CD4-positive, alpha-beta T cell treated with Interleukin-12 subunit alpha and Interleukin-12 subunit beta, for 1 hour (primary cell): ENCODE results near the gene PTTG1IP.

ENCODE experiments used
- DNase-seq: peaks from one replicate; pipeline ENCODE4 v3.0.0-alpha.2; 2020

Gene PTTG1IP

DNA sequence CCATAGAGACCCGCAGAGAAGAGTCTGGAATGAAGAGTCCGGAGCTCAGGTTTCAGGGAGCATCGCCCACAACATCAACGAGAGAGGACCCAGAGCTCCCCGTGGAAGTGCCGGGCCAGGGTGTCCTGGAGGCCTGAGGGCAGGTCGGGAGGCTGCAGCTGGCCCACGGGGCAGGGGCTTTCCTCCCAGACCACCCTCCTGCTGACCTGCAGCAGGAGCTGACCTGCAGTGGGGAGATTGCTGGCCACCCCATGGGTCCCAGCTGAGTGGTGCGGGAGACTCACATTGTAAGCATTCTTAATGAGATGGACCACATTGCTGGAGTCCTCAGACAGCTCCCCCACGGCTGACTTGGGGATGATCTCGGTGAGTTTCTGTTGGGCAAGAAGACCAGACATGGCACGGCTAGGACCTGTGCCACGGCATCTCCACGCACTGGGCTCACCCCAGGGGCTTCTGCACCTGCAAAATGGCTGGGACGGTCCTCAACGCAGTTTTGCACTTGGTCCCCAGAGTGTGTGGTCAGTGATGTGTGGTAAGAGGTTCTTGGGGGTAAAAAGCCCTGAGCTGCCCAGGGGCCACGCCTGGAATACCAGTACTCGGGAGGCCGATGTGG lies 21.3 kb upstream of the PTTG1IP start:
- DNase-seq, result no peak

DNA sequence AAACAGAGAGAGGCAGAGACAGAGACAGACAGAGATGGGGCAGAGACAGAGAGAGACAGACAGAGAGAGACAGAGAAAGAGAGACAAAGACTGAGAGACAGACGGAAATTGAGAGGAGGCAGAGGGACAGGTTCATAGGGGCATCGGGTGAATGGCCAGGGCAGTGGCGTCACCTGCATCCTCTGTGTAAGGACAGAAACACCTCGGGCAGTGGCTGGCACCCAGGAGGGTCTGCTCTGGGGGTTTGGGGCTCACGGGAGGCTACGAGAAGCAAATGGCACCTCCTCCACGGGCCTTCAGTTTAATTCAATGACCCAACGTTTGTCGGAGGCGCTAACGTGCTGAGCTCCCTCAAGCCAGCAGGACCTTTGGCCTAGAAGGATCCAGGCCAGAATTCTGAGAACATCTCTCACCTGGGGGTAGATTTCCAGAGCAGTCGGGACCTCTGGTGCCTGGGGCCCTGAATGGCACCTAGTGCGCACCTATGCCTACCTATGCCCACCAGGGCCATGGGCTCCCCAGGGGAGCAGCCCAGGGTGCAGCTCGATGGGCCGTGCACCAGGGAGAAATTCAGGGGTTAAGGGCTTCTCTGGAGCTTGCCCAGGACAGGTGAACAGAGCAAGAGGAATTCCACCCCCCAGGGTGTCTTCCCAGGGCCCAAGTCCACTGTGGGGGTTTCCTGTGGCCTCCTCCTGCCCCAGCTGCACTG lies 20.6 kb upstream of the PTTG1IP start:
- no peak for DNase-seq

DNA sequence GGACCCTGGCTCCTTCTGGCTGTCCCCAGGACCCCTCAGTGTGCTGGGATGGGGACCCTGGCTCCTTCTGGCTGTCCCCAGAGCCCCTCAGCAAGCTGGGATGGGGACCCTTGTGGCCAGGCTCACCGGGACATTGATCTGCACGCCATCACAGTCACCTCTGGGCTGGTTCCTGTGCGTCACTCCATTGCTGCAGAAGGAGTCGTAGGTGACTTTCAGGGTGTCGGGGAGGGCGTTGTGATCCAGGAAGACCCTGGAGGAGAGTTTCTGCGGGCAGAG lies 19.7 kb upstream of the PTTG1IP start:
- DNase-seq, result no peak

DNA sequence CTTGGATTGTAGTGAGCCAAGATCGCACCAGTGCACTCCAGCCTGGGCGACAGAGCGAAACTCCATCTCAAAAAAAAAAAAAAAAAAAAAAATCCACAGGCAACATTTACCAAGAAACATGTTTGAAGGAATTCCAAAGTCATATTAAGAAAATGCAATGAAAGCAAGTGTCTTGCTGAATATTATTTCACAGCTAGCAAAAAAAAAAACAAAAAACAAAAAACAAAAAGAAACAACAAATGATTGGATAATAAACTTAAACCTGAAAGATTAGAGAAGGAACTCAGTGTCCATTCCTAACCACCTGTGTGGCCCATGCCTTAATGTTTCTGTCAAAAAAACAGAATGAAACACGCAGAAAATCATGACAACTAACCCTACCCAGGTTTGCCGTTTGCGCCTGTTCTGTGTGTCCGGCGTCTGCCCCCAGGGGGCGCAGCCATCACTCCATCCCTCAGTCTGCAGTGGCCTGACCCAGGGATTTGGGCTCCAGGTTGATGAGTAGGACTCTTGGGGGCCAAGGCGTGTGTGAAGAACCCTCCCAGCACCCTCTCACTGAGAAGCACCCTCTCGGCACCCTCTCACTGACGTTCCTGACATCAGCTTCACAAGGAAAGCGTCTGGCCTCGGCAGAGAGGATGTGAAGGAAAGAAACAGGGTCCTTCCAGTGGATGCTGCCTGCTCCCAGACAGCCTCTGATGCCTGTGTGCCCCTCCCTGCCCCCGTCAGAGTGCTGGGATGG lies 19.2 kb upstream of the PTTG1IP start:
- peak; percentile 83 for DNase-seq

DNA sequence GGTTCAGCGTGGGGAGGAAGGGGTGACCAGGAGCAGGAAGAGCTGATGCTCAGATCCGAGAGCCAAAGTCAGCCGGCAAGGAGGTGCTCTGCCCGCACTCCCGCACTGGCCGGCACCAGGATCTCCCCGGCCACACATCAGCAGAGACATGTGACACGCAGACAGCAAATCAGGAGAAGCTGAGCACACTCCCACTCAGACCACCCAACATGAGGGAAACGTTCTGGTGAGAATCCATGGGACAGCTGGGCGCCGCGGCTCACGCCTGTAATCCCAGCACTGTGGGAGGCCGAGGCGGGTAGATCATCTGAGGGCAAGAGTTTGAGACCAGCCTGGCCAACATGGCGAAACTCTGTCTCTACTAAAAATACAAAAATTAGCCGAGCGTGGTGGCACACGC lies 18.6 kb upstream of the PTTG1IP start:
- no peak for DNase-seq

DNA sequence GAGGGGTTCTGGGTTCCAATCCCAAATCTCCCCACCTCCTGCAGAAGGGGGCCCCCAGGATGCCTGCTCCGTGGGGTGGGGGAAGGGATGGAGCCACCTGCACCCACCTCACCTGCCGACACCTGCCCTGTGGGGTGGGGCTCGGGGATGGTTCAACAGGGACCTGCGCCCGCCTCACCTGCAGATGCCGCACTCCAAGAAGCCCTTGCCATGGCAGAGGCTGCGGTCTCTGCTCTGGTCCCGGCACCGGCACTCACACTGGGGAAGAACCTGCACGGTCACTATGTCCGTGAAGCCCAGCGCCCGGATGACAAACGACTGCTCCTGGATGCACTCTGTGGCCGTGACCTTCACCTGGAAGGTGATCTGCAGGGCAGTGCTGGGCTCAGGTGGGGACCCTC lies 18.1 kb upstream of the PTTG1IP start:
- no peak for DNase-seq

DNA sequence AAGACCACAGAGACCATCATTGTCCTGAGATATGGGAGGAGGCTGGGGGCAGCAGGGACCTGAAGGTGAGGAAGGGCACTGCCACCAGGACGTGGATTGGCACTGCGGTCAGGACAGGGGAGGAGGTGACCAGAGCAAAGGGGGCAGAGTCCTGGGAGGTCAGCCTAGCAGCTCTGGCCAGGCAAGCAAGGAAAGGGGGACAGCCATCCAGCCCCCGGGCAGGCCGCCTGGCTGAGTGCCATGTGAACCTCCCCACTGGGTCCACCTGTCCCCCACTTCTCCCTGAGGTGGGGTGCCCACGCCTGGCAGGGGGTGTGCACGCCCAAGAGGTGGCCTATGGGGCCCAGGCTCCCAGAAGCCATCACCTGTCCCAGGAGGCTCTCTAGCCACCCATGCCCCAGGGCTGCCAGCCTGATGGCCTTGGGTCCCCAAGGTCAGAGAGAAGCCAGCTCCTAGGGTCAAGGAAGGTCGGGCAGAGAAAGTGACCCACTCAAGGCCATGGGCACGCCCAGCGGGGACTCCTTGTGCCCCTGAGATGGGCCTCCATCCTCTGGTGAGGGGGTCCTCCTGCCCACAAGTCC lies 17.6 kb upstream of the PTTG1IP start:
- no peak for DNase-seq

DNA sequence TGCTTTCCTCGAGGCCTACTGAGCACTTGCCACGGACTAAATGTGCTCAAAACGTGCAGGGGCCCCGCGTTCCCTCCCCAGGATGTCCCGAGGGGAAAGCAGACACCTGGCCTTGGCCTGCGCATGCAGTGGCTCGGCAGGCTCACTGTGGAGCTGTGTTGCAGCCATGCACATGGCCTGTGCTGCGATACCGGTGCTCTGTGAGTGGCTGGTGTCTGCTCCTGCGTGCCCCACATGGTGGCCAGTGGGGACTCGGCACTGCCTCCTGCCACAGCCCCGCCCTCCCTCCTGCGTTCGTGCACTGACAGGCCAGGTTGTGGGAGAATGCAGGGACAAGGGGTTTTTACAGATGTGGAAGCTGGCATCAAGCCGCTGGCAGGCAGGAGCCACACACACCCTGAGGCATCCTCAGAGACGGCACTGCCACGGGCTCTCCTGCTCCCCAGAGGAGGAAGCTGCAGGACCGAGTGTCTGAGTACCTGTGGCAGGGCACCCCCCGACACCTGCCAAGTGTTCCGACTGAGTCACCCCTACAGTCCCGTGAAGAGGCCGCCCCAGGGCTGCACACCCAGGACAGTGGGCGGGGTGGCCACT lies 16.9 kb upstream of the PTTG1IP start:
- no peak for DNase-seq

DNA sequence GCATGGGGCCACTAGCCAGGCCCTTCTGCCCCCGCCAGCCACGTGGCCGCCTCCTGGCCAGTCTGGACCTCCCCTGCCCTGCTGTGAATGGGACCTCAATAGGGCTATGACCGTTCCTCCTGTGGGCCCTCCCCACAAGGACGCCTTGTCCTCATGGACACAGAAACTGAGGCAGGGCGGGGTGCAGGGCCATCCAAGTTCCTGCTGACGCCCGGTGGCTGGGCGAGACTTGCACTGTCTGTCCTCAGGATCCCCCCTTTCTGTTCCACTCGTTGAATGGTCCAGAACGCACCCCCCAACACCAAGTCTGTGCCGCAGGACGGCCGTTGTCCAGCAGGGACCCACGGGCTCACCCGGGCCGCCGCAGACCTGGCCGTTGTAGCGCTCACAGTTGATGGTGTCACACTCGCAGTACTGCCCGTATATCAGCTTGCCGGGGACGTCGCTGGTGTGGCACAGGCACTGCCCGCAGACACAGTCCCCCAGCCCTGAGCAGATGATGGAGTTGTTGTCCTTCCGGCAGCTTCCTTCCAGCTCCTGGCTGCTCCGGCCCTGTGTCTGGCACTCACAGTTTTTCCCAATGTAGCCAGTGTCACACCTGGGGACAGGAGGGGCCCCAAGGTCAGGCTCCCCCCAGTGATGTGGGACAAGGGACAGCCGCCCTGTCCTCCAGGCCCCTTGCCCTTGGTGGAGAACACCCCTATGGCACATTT lies 16.3 kb upstream of the PTTG1IP start:
- no peak for DNase-seq

DNA sequence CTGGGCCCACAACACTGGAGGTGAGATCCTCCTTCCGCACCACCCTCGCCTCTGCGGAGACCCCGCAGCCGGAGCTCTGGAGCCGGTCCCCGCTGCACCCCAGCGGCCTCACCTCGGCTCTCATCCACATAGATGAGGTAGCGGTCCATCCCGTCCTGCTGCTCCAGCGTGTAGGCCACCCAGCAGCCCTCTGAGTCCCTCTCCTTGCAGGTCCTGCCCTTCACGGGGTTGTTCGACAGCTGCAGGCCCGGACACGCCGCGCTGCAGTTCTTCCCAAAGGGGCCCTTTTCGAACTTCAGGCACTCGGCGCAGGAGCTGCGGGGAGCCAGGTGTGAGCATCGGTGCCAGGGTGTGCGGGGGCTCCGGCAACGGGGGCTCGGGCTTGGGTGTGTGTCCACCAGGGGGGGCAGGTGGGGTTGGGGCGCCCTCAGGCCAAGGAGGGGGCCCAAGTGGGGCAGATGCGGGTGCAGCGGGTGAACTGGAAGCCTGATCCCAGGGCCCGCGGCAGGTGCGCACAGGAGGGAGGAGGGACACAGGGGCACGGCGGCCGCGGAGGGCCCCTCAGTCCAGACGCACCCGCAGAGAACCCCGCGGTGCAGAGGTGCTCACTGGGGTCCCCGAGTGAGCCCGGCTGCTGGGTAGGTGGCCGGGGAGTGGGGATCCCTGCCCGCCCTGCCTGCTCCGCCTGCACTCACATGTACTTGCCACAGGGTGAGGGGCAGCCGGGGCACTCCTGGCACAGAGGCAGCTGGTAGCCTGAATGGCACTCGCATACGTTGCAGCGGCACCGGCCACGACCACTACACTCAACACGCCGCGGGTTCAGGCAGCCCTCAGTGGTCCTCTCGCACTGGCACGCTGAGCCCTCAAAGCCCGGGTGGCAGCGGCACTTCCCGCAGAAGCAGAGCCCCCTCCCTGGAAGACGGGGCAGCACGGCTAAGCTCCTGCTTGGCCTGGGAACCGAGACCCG lies 15.4 kb upstream of the PTTG1IP start:
- no peak for DNase-seq

DNA sequence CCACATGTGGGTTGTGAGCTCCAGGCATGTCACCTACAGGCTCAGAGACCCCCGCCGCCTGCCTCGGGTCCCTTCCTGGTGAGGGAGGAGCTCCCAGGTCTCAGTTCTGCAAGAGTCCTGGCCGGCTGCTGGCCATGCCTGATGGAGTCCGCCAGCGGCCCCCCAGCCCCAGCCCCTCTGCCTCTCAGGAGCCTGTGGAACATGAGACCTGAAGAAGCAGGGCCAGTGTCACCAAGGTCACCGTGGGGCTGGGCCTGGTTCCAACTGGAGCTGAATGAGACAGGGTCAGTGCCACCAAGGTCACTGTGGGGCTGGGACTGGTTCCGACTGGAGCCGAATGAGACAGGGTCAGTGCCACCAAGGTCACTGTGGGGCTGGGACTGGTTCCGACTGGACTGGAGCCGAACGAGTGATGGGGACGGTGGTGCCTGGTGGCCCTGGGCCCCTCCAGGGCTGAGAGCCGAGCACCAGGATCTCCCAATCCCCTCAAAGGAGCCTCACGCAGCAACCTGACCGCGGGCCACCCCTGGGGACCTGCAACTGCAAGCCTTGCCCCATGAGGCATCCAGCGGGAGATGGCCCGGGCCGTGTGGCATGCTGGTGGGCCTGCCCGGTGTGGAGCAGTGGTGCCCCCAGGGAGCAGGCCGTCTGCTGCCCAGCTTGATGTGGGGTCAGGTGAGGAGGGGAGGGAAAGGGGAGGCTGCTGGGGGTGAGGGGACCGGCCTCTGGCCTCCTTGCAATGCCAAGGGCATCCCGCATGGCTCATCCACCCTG lies 14.5 kb upstream of the PTTG1IP start:
- DNase-seq, result no peak

DNA sequence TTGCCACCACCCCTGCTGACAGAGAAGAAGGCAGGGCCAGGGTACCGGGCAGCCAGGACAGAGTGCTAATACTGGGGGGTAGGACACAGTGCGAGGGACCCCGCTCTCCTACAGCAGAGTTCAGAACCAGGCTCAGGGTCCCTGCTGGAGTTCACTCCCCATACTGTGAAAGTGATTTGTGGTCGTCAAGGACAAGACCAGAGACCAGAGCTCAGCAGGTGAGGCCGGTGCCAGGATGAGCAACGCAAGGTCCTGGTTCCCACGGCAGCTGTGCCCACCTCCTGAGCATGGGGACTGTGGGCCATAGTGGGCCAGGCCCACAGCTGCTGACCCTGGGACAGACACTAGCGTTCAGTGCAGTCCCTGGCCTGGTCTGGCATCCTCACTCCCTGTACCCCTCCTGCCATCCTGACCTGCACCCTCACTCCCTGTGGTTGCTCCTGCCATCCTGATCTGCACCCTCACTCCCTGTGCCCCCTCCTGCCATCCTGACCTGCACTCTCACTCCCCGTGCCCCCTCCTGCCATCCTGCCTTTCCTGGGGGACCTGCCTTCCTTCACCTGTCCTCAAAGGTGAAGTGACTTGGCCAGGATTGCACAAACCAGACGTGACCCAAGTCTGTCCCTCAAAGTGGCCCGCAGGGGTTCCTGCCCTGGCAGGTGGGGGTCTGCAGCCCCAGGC lies 13.8 kb upstream of the PTTG1IP start:
- DNase-seq, result no peak

DNA sequence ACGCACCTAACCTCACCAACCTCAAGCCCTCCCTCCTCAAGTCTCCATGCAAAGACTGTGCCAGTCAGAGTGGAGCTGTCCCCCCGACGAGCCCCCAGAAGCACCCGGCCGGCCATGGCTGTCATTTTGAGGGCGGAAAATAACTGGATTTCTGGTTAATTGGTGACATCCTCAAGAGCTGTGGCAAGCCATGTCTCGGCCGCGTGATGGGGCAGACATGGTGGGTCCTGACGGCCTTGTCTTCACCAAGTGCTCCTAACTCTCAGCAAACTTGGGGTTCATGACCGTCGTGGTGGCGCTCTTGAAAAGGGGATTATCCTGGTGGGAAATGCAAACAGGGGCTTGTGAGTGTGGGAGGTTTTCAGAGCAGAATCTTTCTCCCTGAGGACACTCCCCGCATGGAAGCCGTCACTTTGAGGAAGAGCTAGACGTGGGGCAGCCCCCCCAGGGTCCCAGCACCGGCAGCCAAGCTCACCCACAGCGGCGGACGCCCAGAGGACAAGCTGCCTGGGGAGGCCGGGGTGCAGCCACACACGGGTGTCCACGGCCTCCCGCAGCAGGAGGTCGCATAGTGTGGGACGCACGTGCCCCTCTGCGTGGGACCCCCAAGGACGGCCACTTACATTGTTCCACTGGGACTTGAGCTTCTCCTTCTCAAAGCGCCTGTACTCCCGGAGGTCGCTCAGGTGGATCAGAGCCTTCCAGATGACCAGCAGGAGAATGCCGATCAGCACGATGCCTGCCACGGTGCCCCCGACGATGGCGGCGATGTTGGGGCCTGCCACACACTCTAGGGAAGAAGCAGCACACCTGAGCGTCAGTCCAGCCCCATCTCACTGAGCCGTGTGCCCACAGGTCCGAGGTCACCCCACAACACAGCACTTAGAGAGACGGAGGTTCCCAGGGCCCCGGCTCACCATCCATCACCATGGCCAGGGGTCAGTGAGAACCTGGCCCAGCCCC lies 12.9 kb upstream of the PTTG1IP start:
- DNase-seq, result no peak

DNA sequence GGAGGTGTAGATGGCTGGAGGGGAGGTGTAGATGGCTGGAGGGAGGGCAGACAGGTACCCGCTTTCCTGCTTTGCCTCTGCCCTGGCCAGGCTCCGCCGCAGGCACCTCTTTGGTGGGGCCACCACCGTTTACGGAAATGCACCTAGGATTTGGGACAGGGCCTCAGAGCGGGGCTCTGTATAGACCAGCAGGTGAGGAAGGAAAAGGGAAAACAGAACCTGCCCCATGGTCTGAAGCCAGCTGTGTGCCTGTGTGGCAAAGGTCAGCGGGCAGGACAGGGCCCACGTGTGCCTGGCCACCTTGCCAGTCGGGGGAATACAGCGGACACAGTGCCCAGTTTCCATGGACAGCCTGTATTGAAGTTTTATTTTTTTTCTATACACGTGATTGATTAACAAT lies 12.1 kb upstream of the PTTG1IP start:
- DNase-seq, result no peak

DNA sequence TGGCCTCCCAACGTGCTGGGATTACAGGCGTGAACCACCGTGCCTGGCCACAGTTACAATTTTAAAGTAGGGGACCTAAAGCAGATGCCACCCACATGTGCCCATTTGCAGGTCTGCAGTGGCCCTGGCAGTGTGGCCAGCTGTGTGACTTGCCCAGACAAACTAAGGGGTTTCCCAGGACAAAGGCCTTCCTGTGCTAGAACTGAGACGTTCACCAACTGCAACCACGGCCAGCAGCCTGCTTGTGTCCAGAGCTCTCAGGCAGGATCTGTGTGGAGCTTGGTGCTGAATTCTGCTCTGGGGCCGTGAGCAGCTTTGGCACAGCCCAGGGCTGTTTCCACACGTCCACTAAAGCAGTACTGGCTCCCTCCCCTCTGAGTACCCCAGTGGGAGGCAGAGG lies 10.6 kb upstream of the PTTG1IP start:
- no peak for DNase-seq

DNA sequence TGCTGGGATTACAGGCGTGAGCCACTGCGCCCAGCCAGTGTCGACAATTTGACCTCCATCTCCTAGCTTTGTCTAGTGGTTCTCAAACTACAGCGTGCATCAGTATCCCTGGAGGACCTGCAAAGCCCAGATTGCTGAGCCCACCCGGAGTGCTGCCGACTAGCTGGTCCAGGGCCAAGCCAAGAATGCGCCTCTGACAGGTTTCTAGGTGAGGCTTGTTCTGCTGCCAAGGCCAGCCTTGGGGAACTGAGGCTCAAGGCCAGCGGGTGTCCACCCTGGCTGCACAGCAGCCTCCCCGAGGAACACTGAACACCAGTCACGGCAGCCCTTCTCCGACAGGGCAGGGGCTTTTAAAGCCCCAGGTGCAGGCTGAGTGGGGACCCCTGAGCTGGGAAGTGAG lies 9.8 kb upstream of the PTTG1IP start:
- no peak for DNase-seq

DNA sequence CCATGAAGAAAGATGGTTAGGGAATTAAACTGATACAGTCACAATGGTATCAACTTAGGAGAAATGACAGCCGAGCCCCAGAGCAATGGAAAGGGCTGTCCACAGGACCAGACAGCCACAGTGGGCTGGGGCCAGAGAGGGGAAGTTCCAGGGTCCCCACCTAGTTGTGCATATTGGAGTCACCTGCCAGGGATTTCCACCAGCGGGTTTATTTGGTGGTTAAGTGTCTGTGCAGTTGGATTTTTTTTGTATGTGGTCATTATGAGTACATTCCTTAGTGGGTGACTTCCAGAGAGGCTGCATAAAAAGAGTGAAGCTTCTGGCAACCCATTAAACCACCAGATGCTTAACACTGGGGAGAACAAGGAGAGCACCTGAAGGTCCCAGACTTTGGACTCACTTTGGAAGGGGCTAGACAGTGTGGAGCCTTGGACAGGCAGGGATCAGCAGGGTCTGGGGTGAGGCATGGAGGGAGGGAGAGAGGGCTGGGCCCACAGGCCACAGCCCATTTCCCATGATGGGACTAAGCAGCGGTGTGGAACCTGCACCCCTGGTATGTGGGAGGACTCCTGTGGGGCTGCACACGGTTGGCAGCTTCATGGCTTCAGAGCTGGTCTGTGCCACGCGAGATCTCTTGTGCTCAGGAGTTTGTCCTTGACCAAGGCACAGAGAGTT lies 7.8 kb upstream of the PTTG1IP start:
- peak; percentile 33 for DNase-seq

DNA sequence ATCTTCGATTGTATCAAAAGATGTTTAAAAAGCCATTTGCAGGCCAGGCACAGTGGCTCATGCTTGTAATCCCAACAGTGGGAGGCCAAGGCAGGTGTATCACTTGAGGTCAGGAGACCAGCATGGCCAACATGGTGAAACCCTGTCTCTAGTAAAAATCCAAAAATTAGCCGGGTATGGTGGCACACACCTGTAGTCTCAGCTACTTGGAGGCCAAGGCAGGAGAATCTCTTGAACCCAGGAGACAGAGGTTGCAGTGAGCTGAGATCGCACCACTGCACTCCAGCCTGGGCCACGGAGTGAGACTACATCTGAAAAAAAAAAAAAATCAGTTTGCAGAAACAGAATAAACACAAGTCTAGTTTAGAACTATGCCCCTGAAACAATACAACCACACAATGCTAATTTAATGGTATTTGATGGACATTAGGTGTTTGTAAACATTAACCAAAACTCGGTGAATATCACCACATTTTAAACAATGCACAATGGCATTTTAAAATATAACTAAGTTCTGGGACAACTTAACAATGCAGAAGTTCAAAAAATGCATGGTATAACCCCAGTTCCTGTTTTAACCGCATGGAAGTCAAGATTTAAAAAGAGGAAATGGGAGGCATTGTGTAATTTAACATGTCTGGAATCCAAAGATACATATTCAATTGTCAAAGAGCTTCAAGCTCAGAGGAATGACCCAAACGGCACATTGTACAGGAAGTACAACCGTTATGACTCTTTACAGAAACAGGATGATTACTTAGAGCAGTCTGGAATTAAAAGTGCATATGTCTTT lies 7.1 kb upstream of the PTTG1IP start:
- DNase-seq, result no peak
